GM23338 (cell line): ENCODE results near the gene TBCB. TPM values are rescaled to one million over a fixed set of nuclear protein-coding genes. Genes with fewer than 3 reads are reported as not detected.

Experiments
- ATAC-seq: fragments of 200-7000 bp; cut with Tn5 transposase; 3 replicates; pipeline ENCODE4 v1.9.1; 2020
- DNase-seq: peaks from one replicate; pipeline ENCODE4 v3.0.0-alpha.2; 2015; ENCODE audit warnings: low spot score
- H2AFZ ChIP-seq: fragments of 200-600 bp; sonication (generic); 2 replicates; pipeline ENCODE4 v1.8.0; 2016; ENCODE audit warnings: antibody characterized with exemption, mild to moderate bottlenecking, moderate library complexity
- H3F3A ChIP-seq: fragments of 200-600 bp; sonication (generic); replicated peaks from 2 replicates; pipeline ENCODE4 v1.8.0; 2017; ENCODE audit warnings: antibody characterized with exemption, mixed run types, low read depth
- H3K27ac ChIP-seq: fragments of 200-600 bp; sonication (generic); 2 replicates; pipeline ENCODE4 v1.6.1; 2016; ENCODE audit warnings: low read depth
- H3K27me3 ChIP-seq: fragments of 200-600 bp; sonication (generic); 2 replicates; pipeline ENCODE4 v1.8.0; 2016; ENCODE audit warnings: mild to moderate bottlenecking, mixed run types, moderate library complexity; ENCODE audit not compliant: insufficient read depth
- H3K36me3 ChIP-seq: fragments of 200-600 bp; sonication (generic); 2 replicates; pipeline ENCODE4 v1.8.0; 2016; ENCODE audit warnings: mild to moderate bottlenecking; ENCODE audit not compliant: insufficient read depth
- H3K4me1 ChIP-seq: fragments of 200-600 bp; sonication (generic); 2 replicates; pipeline ENCODE4 v1.8.0; 2016; ENCODE audit warnings: mild to moderate bottlenecking, moderate library complexity; ENCODE audit not compliant: insufficient read depth
- H3K4me2 ChIP-seq: fragments of 200-600 bp; sonication (generic); 2 replicates; pipeline ENCODE4 v1.7.1; 2017; ENCODE audit warnings: mixed run types
- H3K4me3 ChIP-seq: fragments of 200-600 bp; sonication (generic); 2 replicates; pipeline ENCODE4 v1.6.1; 2016; ENCODE audit warnings: mixed run types
- H3K79me2 ChIP-seq: fragments of 200-600 bp; sonication (generic); replicated peaks from 2 replicates; pipeline ENCODE4 v1.8.0; 2017; ENCODE audit warnings: mild to moderate bottlenecking; ENCODE audit not compliant: insufficient read depth
- H3K9me2 ChIP-seq: fragments of 200-600 bp; sonication (generic); 2 replicates; pipeline ENCODE4 v1.8.0; 2017; ENCODE audit not compliant: insufficient read depth
- H4K20me1 ChIP-seq: fragments of 200-600 bp; sonication (generic); replicated peaks from 2 replicates; pipeline ENCODE4 v1.8.0; 2017; ENCODE audit warnings: mild to moderate bottlenecking; ENCODE audit not compliant: insufficient read depth
- H3K27ac Mint-ChIP-seq: 2 replicates; pipeline ENCODE4 v1.8.0; 2020; ENCODE audit warnings: inconsistent platforms, mild to moderate bottlenecking, moderate library complexity, mixed read lengths
- H3K27me3 Mint-ChIP-seq: 3 replicates; pipeline ENCODE4 v1.8.0; 2022; ENCODE audit warnings: low read depth, mild to moderate bottlenecking, moderate library complexity, mixed read lengths, inconsistent platforms; ENCODE audit not compliant: insufficient read depth, poor library complexity
- H3K36me3 Mint-ChIP-seq: 3 replicates; pipeline ENCODE4 v1.8.0; 2021; ENCODE audit warnings: low read depth, mild to moderate bottlenecking, inconsistent platforms, moderate library complexity, mixed read lengths
- H3K4me1 Mint-ChIP-seq: 3 replicates; pipeline ENCODE4 v1.8.0; 2020; ENCODE audit warnings: mild to moderate bottlenecking, inconsistent platforms, mixed read lengths
- H3K4me3 Mint-ChIP-seq: 3 replicates; pipeline ENCODE4 v1.8.0; 2021; ENCODE audit warnings: moderate library complexity, mild to moderate bottlenecking, inconsistent platforms, mixed read lengths
- H3K9me3 Mint-ChIP-seq: 3 replicates; pipeline ENCODE4 v1.8.0; 2020; ENCODE audit warnings: moderate library complexity, mild to moderate bottlenecking, inconsistent platforms, mixed read lengths
- CREB1 ChIP-seq: fragments of 250-450 bp; sonication (Bioruptor Pico); IDR thresholded peaks from 2 replicates; pipeline ENCODE4 v1.5.0; 2020; ENCODE audit warnings: low read depth, mild to moderate bottlenecking, moderate library complexity
- CTCF ChIP-seq, 2 experiments: fragments of 200-600 bp in 1 of 2; sonication (generic) in 1 of 2; conservative IDR thresholded peaks; 2 replicates each; pipeline versions ENCODE4 v1.5.1 to v1.6.1; 2016 to 2017; ENCODE audit warnings: antibody characterized with exemption in 2 of 2, low read depth in 2 of 2, mild to moderate bottlenecking in 2 of 2, moderate library complexity in 1 of 2
- ETS1 ChIP-seq: IDR thresholded peaks from 2 replicates; pipeline ENCODE4 v1.6.1; 2016; ENCODE audit warnings: antibody characterized with exemption
- EZH2 ChIP-seq: fragments of 200-600 bp; sonication (generic); IDR thresholded peaks from one replicate; pipeline ENCODE4 v1.8.0; 2017; ENCODE audit warnings: antibody characterized with exemption, mild to moderate bottlenecking, low read depth; ENCODE audit not compliant: unreplicated experiment
- EZH2phosphoT487 ChIP-seq: fragments of 200-600 bp; sonication (generic); IDR thresholded peaks from one replicate; pipeline ENCODE4 v1.8.1; 2018; ENCODE audit warnings: antibody characterized with exemption; ENCODE audit not compliant: unreplicated experiment
- JUNB ChIP-seq: IDR thresholded peaks from one replicate; pipeline ENCODE4 v1.6.1; 2016; ENCODE audit warnings: antibody characterized with exemption; ENCODE audit not compliant: unreplicated experiment
- NANOG ChIP-seq: IDR thresholded peaks from 2 replicates; pipeline ENCODE4 v1.6.1; 2016; ENCODE audit warnings: antibody characterized with exemption, borderline replicate concordance
- POLR2AphosphoS5 ChIP-seq: IDR thresholded peaks from 2 replicates; pipeline ENCODE4 v1.6.1; 2016; ENCODE audit warnings: antibody characterized with exemption, low read depth
- REST ChIP-seq: IDR thresholded peaks from one replicate; pipeline ENCODE4 v1.6.1; 2018; ENCODE audit warnings: antibody characterized with exemption; ENCODE audit not compliant: unreplicated experiment
- STAT1 ChIP-seq: IDR thresholded peaks from one replicate; pipeline ENCODE4 v1.6.1; 2016; ENCODE audit warnings: antibody characterized with exemption; ENCODE audit not compliant: unreplicated experiment
- ZNF114 ChIP-seq: fragments of 250-450 bp; sonication (Bioruptor Pico); IDR thresholded peaks from 2 replicates; pipeline ENCODE4 v1.5.0; 2020; ENCODE audit warnings: mild to moderate bottlenecking, moderate library complexity
- ZNF331 ChIP-seq: fragments of 250-450 bp; sonication (Bioruptor Pico); IDR thresholded peaks from 2 replicates; pipeline ENCODE4 v1.5.0; 2020; ENCODE audit warnings: low read depth, mild to moderate bottlenecking, moderate library complexity
- long read RNA-seq: library from polyadenylated mRNA; unstranded; transcript quantifications from one replicate; pipeline ENCODE4 v2.0.0, GENCODE V29; 2020; ENCODE audit not compliant: unreplicated experiment
- polyA plus RNA-seq: library from polyadenylated mRNA; unstranded; fragments of >200 nt; fragmentation: Nextera tagmentation; extraction: Ambion mirVana; gene quantifications from 2 replicates; pipeline ENCODE4 v1.2.1, GENCODE V29; 2016
- total RNA-seq: library from RNA; depleted of rRNA; stranded (reverse); fragments of >200 nt; shearing (Covaris generic); gene quantifications from 2 replicates; pipeline ENCODE4 v1.2.3, GENCODE V29; 2014; rRNA removed

Gene TBCB
- total RNA-seq: 254 and 275 TPM in 2 replicates
- polyA plus RNA-seq: 277 and 290 TPM in 2 replicates
- long read RNA-seq, transcript TBCB-201 (6 exons, 1,473 nt): major isoform, 129 of 143 reads
- long read RNA-seq, partial matches to known transcripts: 1 of 143 reads
- long read RNA-seq, other reads (novel, unspliced or antisense): 11 of 143 reads

- H3K9me3 Mint-ChIP-seq: no peaks in the 10 kb centered on the region; the same call in 2 of the 3 replicates
- peaks cover 58% of the 10 kb centered on the region for H3K36me3 Mint-ChIP-seq
- peak within 1 kb of the TSS; percentile 99 for H3K4me2 ChIP-seq
- DNase-seq (peak; percentile 84), ATAC-seq (peak; percentile 37)
- H3K79me2 ChIP-seq: peaks cover 22% of the 10 kb centered on the region
- peak within 1 kb of the TSS; percentile 90 for H2AFZ ChIP-seq
- no peaks in the 10 kb centered on the region for H3K27me3 ChIP-seq
- H3K4me3 ChIP-seq: peak within 1 kb of the TSS; percentile 98
- H4K20me1 ChIP-seq: peaks cover 10% of the 10 kb centered on the region; the same call in 1 of the 2 replicates
- H3K4me1 ChIP-seq: peaks cover 19% of the 10 kb centered on the region
- H3K27ac Mint-ChIP-seq: peak within 1 kb of the TSS; percentile 98
- H3K9me2 ChIP-seq: no peaks in the 10 kb centered on the region
- H3K27ac ChIP-seq: peak within 1 kb of the TSS; percentile 87
- H3K36me3 ChIP-seq: no peaks in the 10 kb centered on the region; the same call in 1 of the 2 replicates
- peaks cover 25% of the 10 kb centered on the region for H3K27me3 Mint-ChIP-seq
- peaks cover 37% of the 10 kb centered on the region for H3K4me1 Mint-ChIP-seq
- peaks cover 29% of the 10 kb centered on the region for H3F3A ChIP-seq
- peak within 1 kb of the TSS; percentile 99 for H3K4me3 Mint-ChIP-seq
- TF ChIP-seq ETS1 (no peak), JUNB (no peak), ZNF331 (CRISPR knock-in tag) (no peak), EZH2 (no peak), CREB1 (CRISPR knock-in tag) (0 out of 2 replicates have a peak, but pooled peaks have one; percentile 7), ZNF114 (CRISPR knock-in tag) (no peak), EZH2phosphoT487 (no peak), POLR2AphosphoS5 (peak; percentile 77), NANOG (no peak), STAT1 (no peak), REST (no peak), CTCF (conservative IDR thresholded peaks at IDR 0.05; ENCODE audit: low read depth in 2 of 2) (no peak)
Observed at GRCh38 chr19:36115453-36116343, at the start of gene TBCB. TSS of gene TBCB (plus strand) at chr19:36115468. CDS start at chr19:36115561, 93 bp downstream.
